Activated CD4-positive, alpha-beta T cell treated with anti-CD3 and anti-CD28 coated beads, Interleukin-2, amount 10 ng/mL, durations not matched to agents 7 days and 5 days (primary cell): ENCODE results near the gene LTBP1. TPM values are rescaled to one million over a fixed set of nuclear protein-coding genes. Genes with fewer than 3 reads are reported as not detected.

Experiments used
- CTCF ChIA-PET: fragments of 350-600 bp; sonication (Branson Sonifier 250); formaldehyde crosslinking; loops from one replicate; lab custom pipeline; 2021; ENCODE audit warnings: antibody characterized with exemption; lab: Charles Lee
- POLR2A ChIA-PET: fragments of 350-600 bp; sonication (Branson Sonifier 250); formaldehyde crosslinking; loops from one replicate; lab custom pipeline; 2021; ENCODE audit warnings: antibody characterized with exemption; lab: Charles Lee
- DNase-seq: peaks from one replicate; pipeline ENCODE4 v3.0.0-alpha.2; 2020
- H3K27ac Mint-ChIP-seq: one replicate; pipeline ENCODE4 v1.8.0; 2021; ENCODE audit warnings: mild to moderate bottlenecking, moderate library complexity, mixed read lengths
- H3K27me3 Mint-ChIP-seq: one replicate; pipeline ENCODE4 v1.8.0; 2021; ENCODE audit warnings: mixed read lengths
- H3K36me3 Mint-ChIP-seq: one replicate; pipeline ENCODE4 v1.8.0; 2021; ENCODE audit warnings: low read depth, mixed read lengths
- H3K4me1 Mint-ChIP-seq: one replicate; pipeline ENCODE4 v1.8.0; 2021; ENCODE audit warnings: mixed read lengths
- H3K4me3 Mint-ChIP-seq: one replicate; pipeline ENCODE4 v1.8.0; 2021; ENCODE audit warnings: mild to moderate bottlenecking, moderate library complexity, mixed read lengths
- H3K9me3 Mint-ChIP-seq: one replicate; pipeline ENCODE4 v1.8.0; 2021; ENCODE audit warnings: mixed read lengths
- total RNA-seq, 2 experiments: library from RNA; stranded (reverse); gene quantifications; one replicate each; pipeline ENCODE4 v1.2.3, GENCODE V29; 2021

The LTBP1 gene
- total RNA-seq, 2 experiments from 2014 or later = 0.17 to 0.27 TPM

DNA sequence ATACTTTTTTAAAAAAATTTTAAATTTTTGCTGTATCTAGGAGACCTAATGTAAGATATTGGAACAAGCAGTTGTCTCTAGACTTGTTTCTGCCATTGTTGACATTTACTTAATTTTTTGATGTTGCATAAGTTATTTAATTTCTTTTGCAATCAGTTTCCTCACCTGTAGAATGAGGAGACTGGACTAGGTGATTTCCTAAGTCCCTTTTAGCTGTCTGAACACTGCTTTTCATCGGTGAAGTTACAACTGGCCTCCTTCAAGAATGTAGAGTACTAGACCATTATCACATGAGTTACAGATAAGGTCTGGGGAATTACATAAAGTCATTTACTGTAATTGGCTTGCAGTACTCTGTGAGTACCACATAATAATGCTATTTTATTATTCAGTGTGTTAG, 147.6 kb downstream of the LTBP1 start:
- Mint-ChIP-seq H3K27ac (no peak overlapping the region), H3K36me3 (no peaks in the 10 kb centered on the region), H3K4me1 (no peaks in the 10 kb centered on the region), H3K4me3 (no peak overlapping the region), H3K9me3 (no peaks in the 10 kb centered on the region), H3K27me3 (peaks cover 16% of the 10 kb centered on the region)
- no peak for DNase-seq
- POLR2A ChIA-PET = no interaction called here
- CTCF ChIA-PET = no interaction called here

DNA sequence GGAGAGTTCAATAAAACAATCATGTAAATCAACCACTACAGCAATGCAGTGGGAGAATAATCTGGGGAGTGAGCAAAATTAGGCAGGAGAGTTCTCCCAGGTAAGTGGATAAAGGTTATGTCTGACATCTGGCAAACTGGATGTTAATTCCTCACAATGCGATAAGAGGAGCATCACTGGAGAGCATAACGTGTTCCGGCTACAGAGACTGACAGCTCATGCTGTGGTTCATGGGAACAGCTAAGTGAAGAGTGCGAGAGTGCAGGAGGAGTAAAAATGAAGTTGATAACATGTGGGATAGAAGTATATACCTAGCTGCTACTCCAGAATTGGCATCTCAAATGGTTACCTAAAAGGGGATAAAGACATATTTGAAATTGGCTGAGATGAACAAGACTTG, 153.2 kb downstream of the LTBP1 start:
- Mint-ChIP-seq H3K4me1 (no peaks in the 10 kb centered on the region), H3K4me3 (no peak overlapping the region), H3K36me3 (no peaks in the 10 kb centered on the region), H3K27me3 (peaks cover 24% of the 10 kb centered on the region), H3K27ac (no peak overlapping the region), H3K9me3 (no peaks in the 10 kb centered on the region)
- no peak for DNase-seq
- ChIA-PET CTCF (no interaction called here), POLR2A (no interaction called here)

GRCh38 chr2:33100921-33101320, 154.2 kb downstream of the LTBP1 start:
- Mint-ChIP-seq H3K27ac (no peak overlapping the region), H3K27me3 (peaks cover 17% of the 10 kb centered on the region), H3K9me3 (no peaks in the 10 kb centered on the region), H3K36me3 (no peaks in the 10 kb centered on the region), H3K4me1 (no peaks in the 10 kb centered on the region), H3K4me3 (no peak overlapping the region)
- ChIA-PET POLR2A (interaction anchor here (0.6 kb wide), 1 partner anchor 132 kb away, joined by 6 read pairs; no protein-coding TSS in a partner anchor), CTCF (interaction anchor here (1.0 kb wide), 1 partner anchor 97 kb away, joined by 5 read pairs; no protein-coding TSS in a partner anchor)
- DNase-seq = no peak

GRCh38 chr2:33104052-33104623, 157.4 kb downstream of the LTBP1 start:
- ChIA-PET POLR2A (no interaction called here), CTCF (interaction anchor here (0.6 kb wide), 1 partner anchor 526 kb away, joined by 3 read pairs; no protein-coding TSS in a partner anchor)
- H3K27ac Mint-ChIP-seq = no peak overlapping the region
- peaks cover 14% of the 10 kb centered on the region for H3K27me3 Mint-ChIP-seq
- H3K4me1 Mint-ChIP-seq = no peaks in the 10 kb centered on the region
- no peaks in the 10 kb centered on the region for H3K9me3 Mint-ChIP-seq
- no peaks in the 10 kb centered on the region for H3K36me3 Mint-ChIP-seq
- no peak overlapping the region for H3K4me3 Mint-ChIP-seq
- DNase-seq = no peak

DNA sequence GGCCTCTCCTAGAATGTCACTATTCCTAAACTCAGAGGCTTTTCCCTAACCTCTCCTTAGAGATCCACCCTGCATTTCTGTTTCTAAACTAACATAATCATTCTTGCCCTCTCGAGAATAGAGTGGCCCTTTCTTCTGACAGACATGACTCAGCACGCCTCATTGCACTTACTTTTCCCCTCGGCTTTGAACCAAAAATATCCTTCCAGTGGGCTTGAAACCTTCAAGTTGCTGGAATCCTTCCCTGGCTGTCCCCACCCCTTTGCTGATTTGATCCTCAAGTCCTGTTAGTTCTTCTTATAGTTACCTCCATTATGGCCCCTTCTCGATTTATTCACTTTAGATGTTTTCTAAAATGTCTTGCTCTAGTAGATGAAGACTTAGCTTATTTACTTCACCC, 158.0 kb downstream of the LTBP1 start:
- no peak overlapping the region for H3K27ac Mint-ChIP-seq
- H3K9me3 Mint-ChIP-seq = no peaks in the 10 kb centered on the region
- H3K4me3 Mint-ChIP-seq = no peak overlapping the region
- CTCF ChIA-PET = interaction anchor here (0.6 kb wide), 1 partner anchor 527 kb away, joined by 3 read pairs; no protein-coding TSS in a partner anchor
- POLR2A ChIA-PET = no interaction called here
- no peaks in the 10 kb centered on the region for H3K36me3 Mint-ChIP-seq
- peaks cover 14% of the 10 kb centered on the region for H3K27me3 Mint-ChIP-seq
- H3K4me1 Mint-ChIP-seq = no peaks in the 10 kb centered on the region
- no peak for DNase-seq

- POLR2A ChIA-PET = no interaction called here
Observed at GRCh38 chr2:33106115-33106514, 159.4 kb downstream of the LTBP1 start.

DNA sequence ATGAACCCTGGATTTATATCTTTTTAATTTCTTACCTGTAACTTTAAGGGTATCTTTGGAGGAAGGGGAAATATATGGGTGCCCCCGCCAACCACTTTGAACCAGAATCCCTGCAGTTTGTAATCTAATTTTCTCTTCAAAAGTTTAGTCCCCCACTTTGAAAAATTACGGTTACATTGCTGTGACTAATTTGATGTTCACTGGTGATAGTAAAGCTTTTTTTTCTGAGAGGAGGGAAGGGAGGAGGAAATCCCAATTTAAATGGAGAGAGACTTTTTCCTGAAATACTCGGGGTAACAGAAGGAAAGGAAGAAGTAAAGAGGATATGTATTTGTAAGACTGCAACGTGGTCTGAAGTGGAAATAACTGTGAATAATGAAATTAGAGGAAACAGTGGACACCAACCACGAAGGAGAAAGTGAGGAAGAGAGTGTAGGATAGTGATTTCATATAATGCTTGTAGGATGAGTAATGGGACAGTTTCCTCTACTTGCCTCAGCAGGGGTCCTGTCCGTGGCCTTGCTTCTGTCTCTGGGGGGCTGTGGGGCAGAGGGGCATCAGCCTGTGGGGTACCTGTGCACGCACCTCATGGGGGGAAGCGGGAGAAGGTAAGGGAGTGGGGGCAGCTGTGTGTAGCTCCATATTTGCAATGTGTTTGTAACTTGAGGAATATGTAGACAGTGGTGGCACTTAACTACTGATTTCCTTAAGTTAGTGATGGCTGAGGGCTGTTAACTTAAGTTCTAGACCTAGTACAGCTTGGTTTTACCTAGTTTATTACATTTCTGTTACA, 161.1 kb downstream of the LTBP1 start:
- ChIA-PET POLR2A (no interaction called here), CTCF (no interaction called here)
- H3K9me3 Mint-ChIP-seq = no peaks in the 10 kb centered on the region
- peaks cover 9% of the 10 kb centered on the region for H3K27me3 Mint-ChIP-seq
- no peaks in the 10 kb centered on the region for H3K4me1 Mint-ChIP-seq
- no peak for DNase-seq
- no peak overlapping the region for H3K4me3 Mint-ChIP-seq
- H3K36me3 Mint-ChIP-seq = no peaks in the 10 kb centered on the region
- no peak overlapping the region for H3K27ac Mint-ChIP-seq

More at GRCh38 chr2:33106115-33106514, 159.4 kb downstream of the LTBP1 start:
- DNase-seq = no peak
- Mint-ChIP-seq H3K4me3 (no peak overlapping the region), H3K27me3 (peaks cover 12% of the 10 kb centered on the region), H3K4me1 (no peaks in the 10 kb centered on the region), H3K36me3 (no peaks in the 10 kb centered on the region), H3K27ac (no peak overlapping the region), H3K9me3 (no peaks in the 10 kb centered on the region)
- CTCF ChIA-PET = no interaction called here

DNA sequence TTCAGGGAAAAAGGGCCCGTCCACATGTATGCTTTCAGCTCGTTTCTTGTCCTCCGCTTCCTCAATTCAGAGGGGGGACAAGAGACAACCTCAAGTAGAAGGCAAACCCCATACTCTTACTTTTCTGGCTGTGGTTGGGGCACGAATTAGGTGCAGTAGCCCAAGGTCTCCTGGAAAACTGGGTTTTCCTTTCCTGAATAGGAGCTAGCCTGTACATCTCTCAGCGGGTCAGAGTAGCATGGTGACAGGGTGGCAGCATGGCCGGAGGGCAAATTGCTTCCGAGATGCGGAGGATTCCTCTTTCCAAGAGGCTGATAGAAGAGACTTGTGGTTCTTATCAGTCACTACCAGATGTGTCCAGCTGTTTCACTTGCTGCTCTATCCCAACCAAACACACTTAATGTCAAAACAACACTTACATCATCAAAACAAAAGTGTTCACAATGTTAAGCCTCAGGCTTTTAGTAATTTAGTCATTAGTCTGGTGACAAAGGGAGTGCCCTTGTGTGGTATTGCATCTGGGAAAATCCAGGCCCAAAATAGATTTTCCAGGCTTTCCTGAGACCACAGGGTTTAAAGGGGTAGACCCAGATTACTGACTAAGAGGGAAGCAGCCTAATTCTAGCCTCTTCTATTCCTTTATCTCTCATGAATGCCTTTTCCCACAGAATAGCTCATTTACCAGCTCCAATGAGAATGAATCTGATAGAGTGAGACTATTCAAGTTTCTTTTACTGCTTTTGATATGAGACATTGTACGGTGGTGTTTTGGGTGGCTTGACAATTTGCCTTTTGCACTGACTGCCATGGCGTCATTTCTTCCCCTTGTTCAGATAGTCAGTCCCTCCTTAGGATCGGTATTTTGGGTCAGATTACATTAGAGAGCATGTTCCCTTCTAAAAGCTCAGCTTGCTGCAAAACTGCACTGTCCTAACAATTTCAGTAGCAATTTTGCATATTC, 162.0 kb downstream of the LTBP1 start:
- no peak overlapping the region for H3K4me3 Mint-ChIP-seq
- CTCF ChIA-PET = no interaction called here
- H3K27ac Mint-ChIP-seq = no peak overlapping the region
- H3K4me1 Mint-ChIP-seq = no peaks in the 10 kb centered on the region
- POLR2A ChIA-PET = no interaction called here
- no peaks in the 10 kb centered on the region for H3K36me3 Mint-ChIP-seq
- peaks cover 11% of the 10 kb centered on the region for H3K27me3 Mint-ChIP-seq
- no peaks in the 10 kb centered on the region for H3K9me3 Mint-ChIP-seq
- DNase-seq = no peak

GRCh38 chr2:33110461-33110860, 163.7 kb downstream of the LTBP1 start:
- Mint-ChIP-seq H3K27me3 (peaks cover 11% of the 10 kb centered on the region), H3K9me3 (no peaks in the 10 kb centered on the region), H3K27ac (no peak overlapping the region), H3K36me3 (no peaks in the 10 kb centered on the region), H3K4me3 (no peak overlapping the region), H3K4me1 (no peaks in the 10 kb centered on the region)
- ChIA-PET CTCF (no interaction called here), POLR2A (no interaction called here)
- no peak for DNase-seq

- ChIA-PET POLR2A (no interaction called here), CTCF (interaction anchor here (0.6 kb wide), 1 partner anchor 76 kb away, joined by 3 read pairs; no protein-coding TSS in a partner anchor)
- no peaks in the 10 kb centered on the region for H3K4me1 Mint-ChIP-seq
- H3K9me3 Mint-ChIP-seq = no peaks in the 10 kb centered on the region
- no peak for DNase-seq
- H3K4me3 Mint-ChIP-seq = no peak overlapping the region
- peaks cover 11% of the 10 kb centered on the region for H3K27me3 Mint-ChIP-seq
- H3K27ac Mint-ChIP-seq = no peak overlapping the region
- H3K36me3 Mint-ChIP-seq = no peaks in the 10 kb centered on the region
Observed at GRCh38 chr2:33111002-33111446, 164.3 kb downstream of the LTBP1 start.

GRCh38 chr2:33115196-33115595, 168.4 kb downstream of the LTBP1 start:
- Mint-ChIP-seq H3K4me1 (no peaks in the 10 kb centered on the region), H3K4me3 (no peak overlapping the region), H3K36me3 (no peaks in the 10 kb centered on the region), H3K27ac (no peak overlapping the region), H3K9me3 (peaks cover under 1% of the 10 kb centered on the region), H3K27me3 (peaks cover 12% of the 10 kb centered on the region)
- DNase-seq = no peak
- POLR2A ChIA-PET = no interaction called here
- CTCF ChIA-PET = no interaction called here

DNA sequence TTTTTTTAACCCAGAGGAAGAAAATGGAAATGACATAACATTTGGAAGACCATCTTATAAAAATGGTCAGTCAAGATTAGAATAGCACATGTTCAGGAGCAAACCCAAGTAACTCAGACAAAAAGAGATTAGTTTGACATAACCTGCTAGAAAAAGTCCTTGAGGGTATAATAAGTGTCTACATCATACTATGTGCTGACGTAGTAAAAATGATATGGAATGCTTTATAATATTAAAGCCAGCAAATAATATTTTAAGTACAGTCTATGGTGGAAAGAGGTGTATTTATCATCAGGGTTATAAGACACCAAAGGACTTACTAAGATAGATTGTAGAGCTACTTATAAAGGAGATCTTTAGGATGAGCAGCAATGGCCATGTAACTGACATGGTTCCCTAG, 169.0 kb downstream of the LTBP1 start:
- Mint-ChIP-seq H3K27ac (no peak overlapping the region), H3K9me3 (peaks cover 2% of the 10 kb centered on the region), H3K27me3 (peaks cover 12% of the 10 kb centered on the region), H3K36me3 (no peaks in the 10 kb centered on the region), H3K4me1 (no peaks in the 10 kb centered on the region), H3K4me3 (no peak overlapping the region)
- DNase-seq = no peak
- ChIA-PET CTCF (no interaction called here), POLR2A (no interaction called here)
